ENCODE data around the gene MOV10.

- TF ChIP-seq CTCF (IDR thresholded peaks at IDR 0.05; ENCODE audit: extremely low read depth in 1 of 2, insufficient read depth in 1 of 2, low read depth in 1 of 2, low read length in 2 of 2) = no peak
- TF ChIP-seq POLR2AphosphoS5 (IDR thresholded peaks at IDR 0.05; ENCODE audit: insufficient read depth, low read depth, low read length) = no peak
- TF ChIP-seq MAX (IDR thresholded peaks at IDR 0.05; ENCODE audit: insufficient read depth, insufficient read length) = no peak
- TF ChIP-seq EZH2 (IDR thresholded peaks at IDR 0.05; ENCODE audit: borderline replicate concordance, low read depth, low read length, severe bottlenecking) = no peak
Observed at GRCh38 chr1:112704391-112704933, 30.0 kb downstream of the MOV10 start.
